Neuronal stem cell (in vitro differentiated cells): ENCODE measurements around the gene SH2D3A.
A peak's percentile ranks its signal among the peaks of the same experiment; 100 is the strongest.

ENCODE experiments used
- DNase-seq: peaks from one replicate; pipeline ENCODE4 v3.0.0-alpha.2; 2013; ENCODE audit warnings: low spot score
- H2AFZ ChIP-seq: one replicate; pipeline ENCODE4 v1.6.1; 2013; ENCODE audit warnings: mild to moderate bottlenecking, low read length, inconsistent platforms
- H2AK5ac ChIP-seq: 2 replicates; pipeline ENCODE4 v1.6.1; 2013; ENCODE audit warnings: low read depth, mild to moderate bottlenecking, inconsistent platforms, low read length, moderate library complexity, mixed read lengths
- H2BK120ac ChIP-seq: 2 replicates; pipeline ENCODE4 v1.6.1; 2013; ENCODE audit warnings: low read depth, mild to moderate bottlenecking, inconsistent platforms, low read length, moderate library complexity, mixed read lengths
- H2BK12ac ChIP-seq: one replicate; pipeline ENCODE4 v1.6.1; 2013; ENCODE audit warnings: low read length, inconsistent platforms
- H2BK15ac ChIP-seq: 2 replicates; pipeline ENCODE4 v1.6.1; 2013; ENCODE audit warnings: mild to moderate bottlenecking, low read length, inconsistent platforms, mixed read lengths
- H2BK5ac ChIP-seq: one replicate; pipeline ENCODE4 v1.6.1; 2013; ENCODE audit warnings: inconsistent platforms, mild to moderate bottlenecking, low read length, moderate library complexity
- H3K14ac ChIP-seq: one replicate; pipeline ENCODE4 v1.6.1; 2013; ENCODE audit warnings: low read length, inconsistent platforms
- H3K18ac ChIP-seq: 2 replicates; pipeline ENCODE4 v1.6.1; 2013; ENCODE audit warnings: low read length, inconsistent platforms
- H3K23ac ChIP-seq: 2 replicates; pipeline ENCODE4 v1.6.1; 2013; ENCODE audit warnings: low read depth, mild to moderate bottlenecking, mixed read lengths, low read length, inconsistent platforms; ENCODE audit not compliant: poor library complexity
- H3K27ac ChIP-seq: replicated peaks from 3 replicates; pipeline ENCODE4 v1.5.1; 2013; ENCODE audit warnings: low read length, inconsistent platforms
- H3K27me3 ChIP-seq, 3 experiments: 2 replicates each; pipeline ENCODE4 v1.6.1; 2013; ENCODE audit warnings: low read length in 3 of 3, mild to moderate bottlenecking in 2 of 3, inconsistent platforms in 1 of 3, low read depth in 1 of 3, mixed read lengths in 1 of 3, moderate library complexity in 1 of 3; ENCODE audit not compliant: control insufficient read depth in 3 of 3, insufficient read depth in 3 of 3
- H3K36me3 ChIP-seq, 2 donors: replicated peaks in 1 of 2; 2 replicates each; pipeline ENCODE4 v1.6.1; 2013; ENCODE audit warnings: low read length in 2 of 2; ENCODE audit not compliant: control insufficient read depth in 2 of 2, insufficient read depth in 2 of 2
- H3K4ac ChIP-seq: 2 replicates; pipeline ENCODE4 v1.6.1; 2013; ENCODE audit warnings: inconsistent platforms, mild to moderate bottlenecking, low read length, moderate library complexity
- H3K4me1 ChIP-seq, 2 donors: 1 replicate in 1 of 2; 2 replicates in 1 of 2; pipeline ENCODE4 v1.6.1; 2013; ENCODE audit warnings: low read length in 2 of 2, low read depth in 1 of 2; ENCODE audit not compliant: control insufficient read depth in 2 of 2, insufficient read depth in 1 of 2
- H3K4me2 ChIP-seq: one replicate; pipeline ENCODE4 v1.6.1; 2013; ENCODE audit warnings: mild to moderate bottlenecking, low read length, inconsistent platforms; ENCODE audit not compliant: insufficient read depth, poor library complexity, severe bottlenecking
- H3K4me3 ChIP-seq, 2 donors: 2 replicates each; pipeline ENCODE4 v1.5.1; 2013; ENCODE audit warnings: low read length in 2 of 2, mild to moderate bottlenecking in 2 of 2, inconsistent platforms in 1 of 2, moderate library complexity in 1 of 2
- H3K79me1 ChIP-seq: one replicate; pipeline ENCODE4 v1.6.1; 2013; ENCODE audit warnings: low read depth, mild to moderate bottlenecking, inconsistent platforms, low read length, moderate library complexity
- H3K9ac ChIP-seq: one replicate; pipeline ENCODE4 v1.6.1; 2013; ENCODE audit warnings: mild to moderate bottlenecking, low read depth, low read length, inconsistent platforms; ENCODE audit not compliant: poor library complexity
- H3K9me3 ChIP-seq, 2 donors: replicated peaks in 1 of 2; 2 replicates each; pipeline versions ENCODE3 to v1.6.1; 2013; ENCODE audit warnings: low read length in 2 of 2, mild to moderate bottlenecking in 2 of 2, inconsistent platforms in 1 of 2, low read depth in 1 of 2, mixed read lengths in 1 of 2, moderate library complexity in 1 of 2; ENCODE audit not compliant: control insufficient read depth in 2 of 2, insufficient read depth in 1 of 2
- H4K8ac ChIP-seq: one replicate; pipeline ENCODE4 v1.6.1; 2013; ENCODE audit warnings: low read depth, mild to moderate bottlenecking, inconsistent platforms, low read length, moderate library complexity
- H4K91ac ChIP-seq: one replicate; pipeline ENCODE4 v1.6.1; 2013; ENCODE audit warnings: low read length, low read depth, mild to moderate bottlenecking, inconsistent platforms; ENCODE audit not compliant: poor library complexity
- WGBS, 2 donors: extraction: QIAGEN DNeasy Blood & Tissue Kit; methylation state at CpG; one replicate each; pipeline ENCODE4 v1.1.7; 2013; ENCODE audit warnings: missing lambda C conversion rate in 2 of 2, mixed read lengths in 1 of 2; ENCODE audit not compliant: insufficient read length in 2 of 2, insufficient replicate concordance in 1 of 2; ENCODE audit errors: extremely low coverage in 2 of 2; 5-methylcytosine and 5-hydroxymethylcytosine counted together

SH2D3A gene

GRCh38 chr19:6718741-6719539 is 48.3 kb downstream of the SH2D3A start:
- Histone ChIP-seq H3K79me1 (peaks cover 3% of the 10 kb centered on the region), H3K36me3 (no peaks in the 10 kb centered on the region), H3K4me3 (no peak overlapping the region), H3K4me1 (no peaks in the 10 kb centered on the region), H2AFZ (no peak overlapping the region), H2AK5ac (peak overlapping the region; percentile 5), H3K18ac (peak overlapping the region; percentile 19), H2BK12ac (no peak overlapping the region), H4K8ac (no peak overlapping the region), H3K9ac (peak overlapping the region; percentile 30), H3K4me2 (no peak overlapping the region), H4K91ac (no peak overlapping the region), H2BK15ac (peak overlapping the region; percentile 7), H3K27me3 (peaks cover 0 to 5% (median 0%) of the 10 kb centered on the region in 3 experiments), H3K4ac (no peak overlapping the region), H3K9me3 (peaks cover 0 to 5% of the 10 kb centered on the region in 2 donors), H3K14ac (no peak overlapping the region), H3K27ac (no peak overlapping the region), H2BK120ac (peak overlapping the region; percentile 93), H3K23ac (no peak overlapping the region), H2BK5ac (no peak overlapping the region)
- WGBS, 2 donors: no CpG with 5 or more reads among the region's 21 CpGs
- DNase-seq: no peak

DNA sequence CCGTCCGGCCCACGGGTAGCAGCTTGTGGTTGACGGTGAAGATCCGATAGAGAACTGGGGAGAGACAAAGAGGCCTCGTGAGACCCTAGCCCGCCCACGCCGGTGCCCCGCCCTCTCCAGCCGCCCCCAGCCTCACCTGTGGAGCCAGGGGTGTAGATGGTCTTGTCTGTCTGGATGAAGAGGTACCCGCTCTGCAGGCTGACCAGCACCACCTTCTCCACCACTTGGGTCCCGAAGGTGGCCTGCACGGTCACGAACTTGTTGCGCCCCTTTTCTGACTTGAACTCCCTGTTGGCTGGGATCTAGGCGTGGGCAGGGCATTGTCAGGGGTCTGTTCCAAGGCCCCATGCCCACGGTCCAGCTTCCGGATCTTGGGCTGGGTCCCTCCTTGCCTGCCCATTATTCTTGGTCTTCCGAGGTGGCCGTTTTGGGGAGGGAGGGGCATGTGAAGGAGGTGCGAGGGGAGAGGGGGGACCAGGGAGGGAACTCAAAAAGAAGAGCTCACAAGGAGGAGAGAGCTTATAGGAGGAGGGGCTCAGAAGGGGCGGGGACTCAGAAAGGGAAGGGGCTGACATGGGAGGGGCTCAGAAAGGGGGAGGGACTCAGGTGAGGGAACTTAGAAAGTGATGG is 49.0 kb downstream of the SH2D3A start:
- Histone ChIP-seq H3K4me1 (no peaks in the 10 kb centered on the region), H3K9ac (no peak overlapping the region), H3K23ac (peak overlapping the region; percentile 69), H2BK5ac (no peak overlapping the region), H3K4me3 (no peak overlapping the region), H2BK120ac (peak overlapping the region; percentile 67), H3K9me3 (peaks cover 0 to 5% of the 10 kb centered on the region in 2 donors), H3K79me1 (peaks cover 3% of the 10 kb centered on the region), H2AK5ac (peak overlapping the region; percentile 13), H3K36me3 (no peaks in the 10 kb centered on the region), H4K91ac (no peak overlapping the region), H4K8ac (no peak overlapping the region), H3K27ac (no peak overlapping the region), H2BK15ac (no peak overlapping the region), H3K18ac (peak overlapping the region; percentile 77), H3K4ac (no peak overlapping the region), H3K27me3 (peaks cover 0 to 5% (median 0%) of the 10 kb centered on the region in 3 experiments), H3K4me2 (no peak overlapping the region), H3K14ac (no peak overlapping the region), H2BK12ac (no peak overlapping the region), H2AFZ (no peak overlapping the region)
- WGBS, 2 donors: no CpG with 5 or more reads among the region's 23 CpGs
- DNase-seq: no peak

DNA sequence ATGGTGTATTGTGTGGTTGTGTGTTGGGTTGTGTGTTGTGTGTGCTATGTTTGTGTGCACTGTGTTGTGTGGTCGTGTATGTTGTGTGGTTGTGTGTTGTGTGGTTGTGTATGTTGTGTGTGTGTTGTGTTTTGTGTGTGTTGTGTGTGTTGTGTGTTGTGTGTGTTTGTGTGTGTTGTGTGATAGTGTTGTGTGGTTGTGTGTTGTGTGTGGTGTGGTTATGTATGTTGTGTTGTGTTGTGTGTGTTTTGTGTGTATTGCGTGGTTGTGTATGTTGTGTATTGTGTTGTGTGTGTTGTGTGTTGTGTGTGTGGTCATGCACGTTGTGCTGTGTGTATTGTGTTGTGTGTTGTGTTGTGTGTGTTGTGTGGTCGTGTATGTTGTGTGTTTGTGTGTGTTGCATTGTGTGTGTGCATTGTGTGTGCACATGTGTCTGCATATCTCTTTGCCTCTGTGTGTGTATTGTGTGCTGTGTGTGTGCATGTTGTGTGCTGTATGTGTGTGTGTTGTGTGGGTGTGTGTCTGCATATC is 49.7 kb downstream of the SH2D3A start:
- 100% methylated on average over 1 to 4 of the region's 4 CpGs for WGBS, 2 donors
- H3K18ac ChIP-seq: no peak overlapping the region
- H3K9ac ChIP-seq: peak overlapping the region; percentile 26
- H3K23ac ChIP-seq: peak overlapping the region; percentile 69
- H2BK12ac ChIP-seq: no peak overlapping the region
- no peak overlapping the region for H2AFZ ChIP-seq
- no peak overlapping the region for H4K8ac ChIP-seq
- H2BK120ac ChIP-seq: no peak overlapping the region
- no peak overlapping the region for H3K27ac ChIP-seq
- H3K14ac ChIP-seq: no peak overlapping the region
- H2BK15ac ChIP-seq: no peak overlapping the region
- peaks cover 0 to 5% of the 10 kb centered on the region in 2 donors for H3K9me3 ChIP-seq
- no peaks in the 10 kb centered on the region for H3K36me3 ChIP-seq
- peaks cover 0 to 5% (median 0%) of the 10 kb centered on the region in 3 experiments for H3K27me3 ChIP-seq
- peaks cover 3% of the 10 kb centered on the region for H3K79me1 ChIP-seq
- no peak overlapping the region for H2AK5ac ChIP-seq
- H3K4me1 ChIP-seq: no peaks in the 10 kb centered on the region
- no peak overlapping the region for H3K4me2 ChIP-seq
- H2BK5ac ChIP-seq: no peak overlapping the region
- H4K91ac ChIP-seq: no peak overlapping the region
- DNase-seq: no peak
- peak overlapping the region in 1 of 2 donors; percentile 57 for H3K4me3 ChIP-seq
- no peak overlapping the region for H3K4ac ChIP-seq

DNA sequence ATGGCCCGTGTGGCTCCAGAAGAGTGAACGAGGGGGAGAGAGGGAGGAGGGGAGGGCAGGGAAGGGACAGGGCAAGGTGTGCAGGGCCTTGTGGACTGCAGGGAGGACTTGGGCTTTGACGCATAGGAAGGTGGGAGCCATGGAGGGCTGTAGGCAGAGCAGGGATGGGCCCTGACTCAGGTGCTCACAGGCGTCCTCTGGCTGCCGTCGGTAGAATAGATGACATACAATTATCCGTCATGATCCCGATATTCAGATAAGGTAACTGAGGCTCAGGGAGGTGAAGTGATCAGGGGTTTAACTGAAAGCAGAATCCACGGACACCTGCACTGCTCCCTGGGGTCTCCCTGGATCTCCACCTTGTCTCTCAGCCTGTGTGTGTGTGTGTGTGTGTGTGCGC is 50.2 kb downstream of the SH2D3A start:
- Histone ChIP-seq H3K9me3 (peaks cover 0 to 5% of the 10 kb centered on the region in 2 donors), H2BK5ac (no peak overlapping the region), H3K27ac (no peak overlapping the region), H2BK12ac (no peak overlapping the region), H2BK120ac (no peak overlapping the region), H3K4ac (no peak overlapping the region), H3K4me2 (no peak overlapping the region), H3K36me3 (no peaks in the 10 kb centered on the region), H3K14ac (peak overlapping the region; percentile 61), H3K23ac (no peak overlapping the region), H3K18ac (no peak overlapping the region), H2BK15ac (no peak overlapping the region), H3K4me1 (no peaks in the 10 kb centered on the region), H2AFZ (no peak overlapping the region), H4K91ac (no peak overlapping the region), H2AK5ac (no peak overlapping the region), H3K4me3 (no peak overlapping the region), H3K27me3 (peaks cover 0 to 5% (median 3%) of the 10 kb centered on the region in 3 experiments), H4K8ac (no peak overlapping the region), H3K9ac (no peak overlapping the region), H3K79me1 (peaks cover 3% of the 10 kb centered on the region)
- WGBS, 2 donors: no CpG with 5 or more reads among the region's 10 CpGs
- DNase-seq: no peak
